Activated CD4-positive, alpha-beta memory T cell treated with anti-CD3 and anti-CD28 coated beads, Interleukin-2, amount 10 ng/mL, durations not matched to agents 7 days and 5 days (primary cell): Measurements from ENCODE around the gene TMA7. TPM values are rescaled to one million over a fixed set of nuclear protein-coding genes. Genes with fewer than 3 reads are reported as not detected.
"Not testable (repeated sequence)": the region's sequence is repeated elsewhere in the genome, so short reads cannot be mapped to it uniquely, and the experiment has no call there.

Experiments used
- CTCF ChIA-PET: fragments of 350-600 bp; sonication (Branson Sonifier 250); formaldehyde crosslinking; loops from one replicate; lab custom pipeline; 2021; ENCODE audit warnings: antibody characterized with exemption, inconsistent platforms; lab: Charles Lee
- POLR2A ChIA-PET: fragments of 350-600 bp; sonication (Branson Sonifier 250); formaldehyde crosslinking; loops from one replicate; lab custom pipeline; 2021; ENCODE audit warnings: antibody characterized with exemption; lab: Charles Lee
- DNase-seq: peaks from one replicate; pipeline ENCODE4 v3.0.0-alpha.2; 2020
- H3K27ac Mint-ChIP-seq: one replicate; pipeline ENCODE4 v1.8.0; 2021; ENCODE audit warnings: mild to moderate bottlenecking, mixed read lengths
- H3K27me3 Mint-ChIP-seq: one replicate; pipeline ENCODE4 v1.8.0; 2021; ENCODE audit warnings: mixed read lengths
- H3K36me3 Mint-ChIP-seq: one replicate; pipeline ENCODE4 v1.8.0; 2021; ENCODE audit warnings: low read depth, mixed read lengths
- H3K4me1 Mint-ChIP-seq: one replicate; pipeline ENCODE4 v1.8.0; 2021; ENCODE audit warnings: mixed read lengths
- H3K4me3 Mint-ChIP-seq: one replicate; pipeline ENCODE4 v1.8.0; 2021; ENCODE audit warnings: mild to moderate bottlenecking, mixed read lengths
- H3K9me3 Mint-ChIP-seq: one replicate; pipeline ENCODE4 v1.8.0; 2021; ENCODE audit warnings: mixed read lengths
- total RNA-seq, 2 experiments: library from RNA; stranded (reverse); gene quantifications; one replicate each; pipeline ENCODE4 v1.2.3, GENCODE V29; 2021

Gene TMA7
- total RNA-seq, 2 experiments from 2014 or later: 240 to 241 TPM

GRCh38 chr3:48467473-48468267 lies 27.6 kb downstream of the TMA7 start:
- POLR2A ChIA-PET: interaction anchor here (0.8 to 5.5 kb wide), 18 partner anchors 9 to 168 kb away, joined by 3 to 58 read pairs (median 11); partner anchors contain the start of genes ATRIP, CCDC51, SHISA5 and SLC26A6
- H3K27me3 Mint-ChIP-seq: no peaks in the 10 kb centered on the region
- CTCF ChIA-PET: interaction anchor here (1.3 to 3.9 kb wide), 4 partner anchors 28 to 81 kb away, joined by 6 to 20 read pairs (median 12); partner anchors contain the start of genes CCDC51 and TMA7
- H3K4me3 Mint-ChIP-seq: peak overlapping the region; percentile 95
- H3K27ac Mint-ChIP-seq: peak overlapping the region; percentile 94
- peaks cover 53% of the 10 kb centered on the region for H3K36me3 Mint-ChIP-seq
- H3K4me1 Mint-ChIP-seq: peaks cover 59% of the 10 kb centered on the region
- no peaks in the 10 kb centered on the region for H3K9me3 Mint-ChIP-seq
- DNase-seq: no peak

GRCh38 chr3:48468329-48468731 lies 28.3 kb downstream of the TMA7 start:
- ChIA-PET CTCF (interaction anchor here (3.0 to 3.9 kb wide), 2 partner anchors 32 to 80 kb away, joined by 19 to 20 read pairs; no protein-coding TSS in a partner anchor), POLR2A (interaction anchor here (0.8 to 3.7 kb wide), 4 partner anchors 9 to 86 kb away, joined by 3 to 57 read pairs (median 4); partner anchors contain the start of genes ATRIP and SHISA5)
- Mint-ChIP-seq H3K4me3 (peak overlapping the region; percentile 95), H3K9me3 (no peaks in the 10 kb centered on the region), H3K4me1 (peaks cover 62% of the 10 kb centered on the region), H3K36me3 (peaks cover 55% of the 10 kb centered on the region), H3K27me3 (no peaks in the 10 kb centered on the region), H3K27ac (peak overlapping the region; percentile 94)
- DNase-seq: no peak

- ChIA-PET POLR2A (interaction anchor here (0.8 to 5.2 kb wide), 8 partner anchors 8 to 169 kb away, joined by 3 to 69 read pairs (median 4); partner anchors contain the start of genes ATRIP, CCDC51, NME6 and SHISA5), CTCF (interaction anchor here (0.6 to 3.9 kb wide), 3 partner anchors 19 to 33 kb away, joined by 3 to 20 read pairs (median 4); no protein-coding TSS in a partner anchor)
- peak overlapping the region; percentile 49 for H3K4me3 Mint-ChIP-seq
- H3K27ac Mint-ChIP-seq: peak overlapping the region; percentile 85
- H3K36me3 Mint-ChIP-seq: peaks cover 56% of the 10 kb centered on the region
- no peaks in the 10 kb centered on the region for H3K9me3 Mint-ChIP-seq
- DNase-seq: no peak
- H3K27me3 Mint-ChIP-seq: no peaks in the 10 kb centered on the region
- peaks cover 69% of the 10 kb centered on the region for H3K4me1 Mint-ChIP-seq
Measured at GRCh38 chr3:48469046-48469915, 29.2 kb downstream of the TMA7 start.

- H3K4me1 Mint-ChIP-seq: peaks cover 74% of the 10 kb centered on the region
- peaks cover 61% of the 10 kb centered on the region for H3K36me3 Mint-ChIP-seq
- no peaks in the 10 kb centered on the region for H3K9me3 Mint-ChIP-seq
- CTCF ChIA-PET: interaction anchor here (1.3 kb wide), 1 partner anchor 34 kb away, joined by 4 read pairs; no protein-coding TSS in a partner anchor
- DNase-seq: no peak
- peak overlapping the region; percentile 53 for H3K4me3 Mint-ChIP-seq
- peak overlapping the region; percentile 85 for H3K27ac Mint-ChIP-seq
- POLR2A ChIA-PET: interaction anchor here (0.9 to 5.2 kb wide), 7 partner anchors 9 to 170 kb away, joined by 3 to 69 read pairs (median 5); partner anchors contain the start of genes ATRIP, CCDC51, NME6 and PFKFB4
- no peaks in the 10 kb centered on the region for H3K27me3 Mint-ChIP-seq
Measured at GRCh38 chr3:48470286-48470685, 30.2 kb downstream of the TMA7 start.

GRCh38 chr3:48472673-48472922 lies 32.5 kb downstream of the TMA7 start:
- peaks cover 48% of the 10 kb centered on the region for H3K36me3 Mint-ChIP-seq
- POLR2A ChIA-PET: interaction anchor here (0.6 to 5.2 kb wide), 31 partner anchors 9 to 549 kb away, joined by 3 to 69 read pairs (median 5); partner anchors contain the start of genes ATRIP, CCDC51, CDC25A and NDUFAF3
- DNase-seq: no peak
- H3K4me1 Mint-ChIP-seq: peaks cover 74% of the 10 kb centered on the region
- H3K9me3 Mint-ChIP-seq: no peaks in the 10 kb centered on the region
- CTCF ChIA-PET: interaction anchor here (0.6 to 3.6 kb wide), 18 partner anchors 9 to 657 kb away, joined by 3 to 40 read pairs (median 6); partner anchors contain the start of genes ATRIP, CCDC51, PFKFB4 and SHISA5
- no peaks in the 10 kb centered on the region for H3K27me3 Mint-ChIP-seq
- H3K27ac Mint-ChIP-seq: peak overlapping the region; percentile 98
- H3K4me3 Mint-ChIP-seq: peak overlapping the region; percentile 83

GRCh38 chr3:48472923-48473616 lies 33.0 kb downstream of the TMA7 start:
- peak overlapping the region; percentile 98 for H3K27ac Mint-ChIP-seq
- no peaks in the 10 kb centered on the region for H3K9me3 Mint-ChIP-seq
- peaks cover 74% of the 10 kb centered on the region for H3K4me1 Mint-ChIP-seq
- peak; percentile 97 for DNase-seq
- H3K4me3 Mint-ChIP-seq: peak overlapping the region; percentile 83
- H3K27me3 Mint-ChIP-seq: no peaks in the 10 kb centered on the region
- peaks cover 48% of the 10 kb centered on the region for H3K36me3 Mint-ChIP-seq
- POLR2A ChIA-PET: interaction anchor here (0.6 to 5.2 kb wide), 36 partner anchors 9 to 549 kb away, joined by 3 to 69 read pairs (median 5); partner anchors contain the start of genes ATRIP, CCDC51, CDC25A and NDUFAF3
- CTCF ChIA-PET: interaction anchor here (0.6 to 3.6 kb wide), 22 partner anchors 9 to 658 kb away, joined by 3 to 40 read pairs (median 4); partner anchors contain the start of genes ATRIP, CCDC51, PFKFB4 and SHISA5

GRCh38 chr3:48473617-48473952 lies 33.5 kb downstream of the TMA7 start:
- CTCF ChIA-PET: interaction anchor here (1.1 to 3.6 kb wide), 18 partner anchors 9 to 658 kb away, joined by 3 to 40 read pairs (median 5); partner anchors contain the start of genes ATRIP, CCDC51, PFKFB4 and SHISA5
- Mint-ChIP-seq H3K4me3 (peak overlapping the region; percentile 83), H3K27me3 (no peaks in the 10 kb centered on the region), H3K36me3 (peaks cover 47% of the 10 kb centered on the region), H3K9me3 (no peaks in the 10 kb centered on the region), H3K27ac (peak overlapping the region; percentile 98), H3K4me1 (peaks cover 74% of the 10 kb centered on the region)
- no peak for DNase-seq
- POLR2A ChIA-PET: interaction anchor here (0.8 to 5.2 kb wide), 25 partner anchors 9 to 285 kb away, joined by 3 to 69 read pairs (median 5); partner anchors contain the start of genes ATRIP, CCDC51, CDC25A and PFKFB4

- Mint-ChIP-seq H3K36me3 (peaks cover 47% of the 10 kb centered on the region), H3K27ac (peak overlapping the region; percentile 98), H3K4me1 (peaks cover 74% of the 10 kb centered on the region)
- not testable (repeated sequence) for H3K4me3 Mint-ChIP-seq, DNase-seq, H3K27me3 Mint-ChIP-seq, H3K9me3 Mint-ChIP-seq
- ChIA-PET CTCF (interaction anchor here (0.5 to 3.6 kb wide), 16 partner anchors 8 to 162 kb away, joined by 3 to 40 read pairs (median 5); partner anchors contain the start of genes ATRIP, CCDC51, PFKFB4 and SHISA5), POLR2A (interaction anchor here (0.9 to 6.1 kb wide), 15 partner anchors 7 to 286 kb away, joined by 3 to 69 read pairs (median 10); partner anchors contain the start of genes ATRIP, CCDC51, CDC25A and SHISA5)
Measured at GRCh38 chr3:48474031-48474430, 34.0 kb downstream of the TMA7 start.

GRCh38 chr3:48474619-48475018 lies 34.6 kb downstream of the TMA7 start:
- DNase-seq: no peak
- POLR2A ChIA-PET: interaction anchor here (1.8 to 6.1 kb wide), 4 partner anchors 7 to 71 kb away, joined by 4 to 57 read pairs (median 40); partner anchors contain the start of genes ATRIP and SHISA5
- peaks cover 72% of the 10 kb centered on the region for H3K4me1 Mint-ChIP-seq

GRCh38 chr3:48475188-48475587 lies 35.1 kb downstream of the TMA7 start:
- POLR2A ChIA-PET: interaction anchor here (6.1 kb wide), 1 partner anchor 8 kb away, joined by 57 read pairs; a partner anchor contains a TSS
- CTCF ChIA-PET: interaction anchor here (3.6 kb wide), 1 partner anchor 83 kb away, joined by 23 read pairs; the partner anchor contains the start of gene PFKFB4
- peaks cover 70% of the 10 kb centered on the region for H3K4me1 Mint-ChIP-seq

More at GRCh38 chr3:48474619-48475018, 34.6 kb downstream of the TMA7 start:
- Mint-ChIP-seq H3K9me3 (no peaks in the 10 kb centered on the region), H3K27ac (peak overlapping the region; percentile 81), H3K36me3 (peaks cover 41% of the 10 kb centered on the region), H3K27me3 (no peaks in the 10 kb centered on the region), H3K4me3 (no peak overlapping the region)
- CTCF ChIA-PET: interaction anchor here (0.5 to 3.6 kb wide), 4 partner anchors 22 to 83 kb away, joined by 3 to 23 read pairs (median 3); partner anchors contain the start of genes CCDC51, PFKFB4 and TMA7

More at GRCh38 chr3:48475188-48475587, 35.1 kb downstream of the TMA7 start:
- Mint-ChIP-seq H3K27me3 (no peaks in the 10 kb centered on the region), H3K4me3 (no peak overlapping the region), H3K27ac (peak overlapping the region; percentile 81), H3K36me3 (peaks cover 38% of the 10 kb centered on the region), H3K9me3 (no peaks in the 10 kb centered on the region)
- no peak for DNase-seq
